A673 (cell line): Measurements from ENCODE around the gene ODAD4. TPM values are rescaled to one million over a fixed set of nuclear protein-coding genes. Genes with fewer than 3 reads are reported as not detected.

Experiments
- BruUV-seq: library from RNA; stranded (reverse); fragments of 400-500 nt; replicated peaks from 2 replicates; lab custom pipeline; 2021; lab: Mats Ljungman, UMichigan
- CTCF ChIA-PET: fragments of 300-600 bp; sonication (Branson Sonifier 250); formaldehyde crosslinking; loops from one replicate; lab custom pipeline; 2022; ENCODE audit warnings: antibody characterized with exemption; lab: Charles Lee
- POLR2A ChIA-PET: fragments of 300-600 bp; sonication (Branson Sonifier 250); formaldehyde crosslinking; loops from one replicate; lab custom pipeline; 2022; ENCODE audit warnings: antibody characterized with exemption; ENCODE audit not compliant: low non-redundant PET; lab: Charles Lee
- DNase-seq: peaks from one replicate; pipeline ENCODE4 v3.0.0-alpha.2; 2015; ENCODE audit warnings: low spot score
- H3K27ac ChIP-seq: fragments of 200-600 bp; sonication (generic); 2 replicates; pipeline ENCODE4 v1.5.1; 2016; ENCODE audit warnings: mixed run types, low read depth, mild to moderate bottlenecking, mixed read lengths, antibody characterized with exemption, low read length; ENCODE audit not compliant: poor library complexity, severe bottlenecking
- H3K27me3 ChIP-seq: fragments of 200-600 bp; sonication (generic); replicated peaks from 2 replicates; pipeline ENCODE4 v1.6.1; 2017; ENCODE audit warnings: mixed run types, low read depth, mild to moderate bottlenecking, mixed read lengths, antibody characterized with exemption, low read length; ENCODE audit not compliant: insufficient read depth, poor library complexity
- H3K36me3 ChIP-seq: fragments of 200-600 bp; sonication (generic); 2 replicates; pipeline ENCODE4 v1.6.1; 2016; ENCODE audit warnings: mixed run types, mild to moderate bottlenecking, mixed read lengths, antibody characterized with exemption, low read length; ENCODE audit not compliant: insufficient read depth, poor library complexity, severe bottlenecking
- H3K4me1 ChIP-seq: fragments of 200-600 bp; sonication (generic); 2 replicates; pipeline ENCODE4 v1.6.1; 2017; ENCODE audit warnings: mixed run types, mild to moderate bottlenecking, mixed read lengths, antibody characterized with exemption, low read length; ENCODE audit not compliant: insufficient read depth, poor library complexity, severe bottlenecking
- H3K4me3 ChIP-seq: fragments of 200-600 bp; sonication (generic); 2 replicates; pipeline ENCODE4 v1.5.1; 2016; ENCODE audit warnings: low read depth, mixed run types, mild to moderate bottlenecking, mixed read lengths, low read length; ENCODE audit not compliant: poor library complexity, severe bottlenecking
- H3K9me3 ChIP-seq: fragments of 200-600 bp; sonication (generic); 2 replicates; pipeline ENCODE4 v1.6.1; 2016; ENCODE audit warnings: mixed run types, low read depth, mild to moderate bottlenecking, mixed read lengths, antibody characterized with exemption, low read length; ENCODE audit not compliant: poor library complexity, severe bottlenecking
- CTCF ChIP-seq: fragments of 300-800, 200-600 bp; sonication (generic); conservative IDR thresholded peaks from 2 replicates; pipeline ENCODE4 v1.5.1; 2017; ENCODE audit warnings: low read depth, mild to moderate bottlenecking, antibody characterized with exemption, low read length, moderate library complexity, mixed read lengths
- EZH2 ChIP-seq: fragments of 200-600 bp; sonication (generic); IDR thresholded peaks from 2 replicates; pipeline ENCODE4 v1.6.1; 2017; ENCODE audit warnings: borderline replicate concordance, low read depth, mild to moderate bottlenecking, mixed read lengths, antibody characterized with exemption, low read length; ENCODE audit not compliant: poor library complexity, severe bottlenecking
- intact Hi-C: fragments of 100-400 bp; cut with micrococcal nuclease; formaldehyde crosslinking; loops from one replicate; pipeline ENCODE4 v1.10.0; 2022; ENCODE audit not compliant: unreplicated experiment
- total RNA-seq: library from RNA; stranded (reverse); gene quantifications from 2 replicates; pipeline ENCODE4 v1.2.3, GENCODE V29; 2021

Gene ODAD4
- total RNA-seq, 1 experiment from 2014 or later: 0.97 TPM

- H3K4me1 ChIP-seq: no peaks in the 10 kb centered on the region
- POLR2A ChIA-PET: no interaction called here
- CTCF ChIA-PET: no interaction called here
- no peak for DNase-seq
- no peak overlapping the region for H3K27ac ChIP-seq
- no peaks in the 10 kb centered on the region for H3K36me3 ChIP-seq
- intact Hi-C loops: no loop called here
- no peak for TF ChIP-seq CTCF
- TF ChIP-seq EZH2: no peak
- no peaks in the 10 kb centered on the region for H3K9me3 ChIP-seq
- H3K4me3 ChIP-seq: no peak overlapping the region
- no TSS peak for BruUV-seq
- H3K27me3 ChIP-seq: no peaks in the 10 kb centered on the region
Observed at GRCh38 chr17:41942626-41943373, 12.4 kb downstream of the ODAD4 start.

- ChIA-PET POLR2A (no interaction called here), CTCF (no interaction called here)
- H3K4me3 ChIP-seq: no peak overlapping the region
- TF ChIP-seq EZH2 (no peak), CTCF (no peak)
- no TSS peak for BruUV-seq
- no peaks in the 10 kb centered on the region for H3K9me3 ChIP-seq
- H3K27me3 ChIP-seq: no peaks in the 10 kb centered on the region
- H3K4me1 ChIP-seq: no peaks in the 10 kb centered on the region
- H3K27ac ChIP-seq: no peak overlapping the region
- intact Hi-C loops: no loop called here
- no peak for DNase-seq
- no peaks in the 10 kb centered on the region for H3K36me3 ChIP-seq
Observed at GRCh38 chr17:41943492-41943891, 13.1 kb downstream of the ODAD4 start.

GRCh38 chr17:41944943-41945342, 14.5 kb downstream of the ODAD4 start:
- H3K27ac ChIP-seq: no peak overlapping the region
- H3K9me3 ChIP-seq: no peaks in the 10 kb centered on the region
- H3K36me3 ChIP-seq: no peaks in the 10 kb centered on the region
- H3K4me1 ChIP-seq: no peaks in the 10 kb centered on the region
- ChIA-PET POLR2A (no interaction called here), CTCF (no interaction called here)
- no TSS peak for BruUV-seq
- no peaks in the 10 kb centered on the region for H3K27me3 ChIP-seq
- TF ChIP-seq EZH2: no peak
- TF ChIP-seq CTCF: no peak
- DNase-seq: no peak
- intact Hi-C loops: no loop called here
- no peak overlapping the region for H3K4me3 ChIP-seq
